Left lung (tissue), 10 donors: Measurements from ENCODE around the gene ZDHHC24. TPM values are rescaled to one million over a fixed set of nuclear protein-coding genes. Genes with fewer than 3 reads are reported as not detected.

Experiments used
- ATAC-seq: fragments of 200-7000 bp; cut with Tn5 transposase; one replicate; pipeline ENCODE4 v1.9.1; 2020; ENCODE audit warnings: moderate library complexity
- DNase-seq, 4 donors: peaks; one replicate each; pipeline ENCODE4 v3.0.0-alpha.2; 2013 to 2020
- H3K27ac ChIP-seq, 2 donors: fragments of 200-600 bp; sonication (generic) in 1 of 2; one replicate each; pipeline versions ENCODE4 v1.5.0 to v1.8.0; 2020 to 2021
- H3K27me3 ChIP-seq, 2 donors: fragments of 200-600 bp; sonication (generic) in 1 of 2; one replicate each; pipeline versions ENCODE4 v1.5.0 to v1.8.0; 2020 to 2021
- H3K36me3 ChIP-seq, 2 donors: fragments of 200-600 bp; sonication (generic) in 1 of 2; one replicate each; pipeline versions ENCODE4 v1.5.0 to v1.8.0; 2020 to 2021
- H3K4me1 ChIP-seq, 2 donors: fragments of 200-600 bp; one replicate each; pipeline ENCODE4 v1.8.0; 2021
- H3K4me3 ChIP-seq, 2 donors: fragments of 200-600 bp; sonication (generic) in 1 of 2; one replicate each; pipeline versions ENCODE4 v1.5.0 to v1.8.0; 2020 to 2021; ENCODE audit warnings: mild to moderate bottlenecking in 1 of 2
- H3K9me3 ChIP-seq, 2 donors: fragments of 200-600 bp; sonication (generic) in 1 of 2; one replicate each; pipeline versions ENCODE4 v1.5.0 to v1.8.0; 2020 to 2021
- intact Hi-C, 2 donors: fragments of 100-400 bp; cut with DNase I; formaldehyde crosslinking; loops; one replicate each; pipeline versions ENCODE4 v1.11.2 to v1.14.2; 2022
- polyA plus RNA-seq, 6 donors: library from polyadenylated mRNA; unstranded; fragments of 120-200 nt; gene quantifications; one replicate each; pipeline ENCODE4 v1.2.1, GENCODE V29; 2013; ENCODE audit not compliant: insufficient read length in 6 of 6
- total RNA-seq, 2 donors: library from RNA; stranded (reverse); fragmentation: NEBNext Ultra II Directional; extraction: Animal tissue kit (Norgen Biotek cat#: 25700); gene quantifications; one replicate each; pipeline ENCODE4 v1.2.1, GENCODE V29; 2021
- TF ChIP-seq, protein P1 (sequence below), 2 donors: fragments of 200-600 bp; sonication (generic) in 1 of 2; IDR thresholded peaks; one replicate each; pipeline versions ENCODE4 v1.5.0 to v1.8.0; 2021; ENCODE audit warnings: antibody characterized with exemption in 2 of 2
- donor health status: DM: no; HTN: yes; CAD: no.
- donor health status: DM: no; HTN: no; CAD: no.

ZDHHC24 gene
- total and polyA plus RNA-seq, 8 donors, result 4.7 to 17.0 (median 5.8) TPM

- DNase-seq, result peak in 1 of 4 donors; percentile 37
- Histone ChIP-seq H3K27ac (no peak overlapping the region), H3K9me3 (peaks cover 0 to 11% of the 10 kb centered on the region in 2 donors), H3K4me1 (peaks cover 0 to 7% of the 10 kb centered on the region in 2 donors), H3K27me3 (no peaks in the 10 kb centered on the region), H3K36me3 (no peaks in the 10 kb centered on the region), H3K4me3 (no peak overlapping the region)
- no peak for ATAC-seq
- TF ChIP-seq, protein P1, sequence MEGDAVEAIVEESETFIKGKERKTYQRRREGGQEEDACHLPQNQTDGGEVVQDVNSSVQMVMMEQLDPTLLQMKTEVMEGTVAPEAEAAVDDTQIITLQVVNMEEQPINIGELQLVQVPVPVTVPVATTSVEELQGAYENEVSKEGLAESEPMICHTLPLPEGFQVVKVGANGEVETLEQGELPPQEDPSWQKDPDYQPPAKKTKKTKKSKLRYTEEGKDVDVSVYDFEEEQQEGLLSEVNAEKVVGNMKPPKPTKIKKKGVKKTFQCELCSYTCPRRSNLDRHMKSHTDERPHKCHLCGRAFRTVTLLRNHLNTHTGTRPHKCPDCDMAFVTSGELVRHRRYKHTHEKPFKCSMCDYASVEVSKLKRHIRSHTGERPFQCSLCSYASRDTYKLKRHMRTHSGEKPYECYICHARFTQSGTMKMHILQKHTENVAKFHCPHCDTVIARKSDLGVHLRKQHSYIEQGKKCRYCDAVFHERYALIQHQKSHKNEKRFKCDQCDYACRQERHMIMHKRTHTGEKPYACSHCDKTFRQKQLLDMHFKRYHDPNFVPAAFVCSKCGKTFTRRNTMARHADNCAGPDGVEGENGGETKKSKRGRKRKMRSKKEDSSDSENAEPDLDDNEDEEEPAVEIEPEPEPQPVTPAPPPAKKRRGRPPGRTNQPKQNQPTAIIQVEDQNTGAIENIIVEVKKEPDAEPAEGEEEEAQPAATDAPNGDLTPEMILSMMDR (IDR thresholded peaks at IDR 0.05), result no peak
- intact Hi-C loops, result loop anchor here in 1 of 2 donors (10.0 kb wide), 1 partner anchor 104 kb away; no protein-coding TSS in a partner anchor
Observed at GRCh38 chr11:66581261-66581660, 35.4 kb upstream of the ZDHHC24 start.

DNA sequence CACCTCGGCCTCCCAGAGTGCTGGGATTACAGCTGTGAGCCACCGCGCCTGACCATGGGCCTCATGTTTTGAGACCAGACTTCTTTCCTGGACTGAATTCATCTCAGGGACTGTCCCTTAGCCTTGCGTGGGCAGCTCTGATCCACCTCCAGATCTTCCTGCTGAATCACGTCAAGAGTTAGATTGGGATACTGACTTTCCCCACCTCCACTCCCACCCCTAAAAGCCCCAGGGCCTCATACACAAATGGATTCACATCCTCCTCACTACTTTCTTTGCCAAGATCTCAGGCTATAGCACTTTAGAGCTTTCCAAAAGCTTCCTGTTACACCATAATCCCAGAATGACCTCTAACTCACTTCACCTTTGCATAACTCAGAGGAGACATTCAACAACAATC, 35.0 kb upstream of the ZDHHC24 start:
- Histone ChIP-seq H3K27ac (no peak overlapping the region), H3K9me3 (peaks cover 0 to 11% of the 10 kb centered on the region in 2 donors), H3K36me3 (no peaks in the 10 kb centered on the region), H3K4me3 (no peak overlapping the region), H3K27me3 (no peaks in the 10 kb centered on the region), H3K4me1 (peaks cover 0 to 7% of the 10 kb centered on the region in 2 donors)
- intact Hi-C loops, result loop anchor here in 1 of 2 donors (10.0 kb wide), 1 partner anchor 104 kb away; no protein-coding TSS in a partner anchor
- ATAC-seq, result no peak
- peak in 1 of 4 donors; percentile 35 for DNase-seq
- TF ChIP-seq, protein P1 (IDR thresholded peaks at IDR 0.05), result no peak

DNA sequence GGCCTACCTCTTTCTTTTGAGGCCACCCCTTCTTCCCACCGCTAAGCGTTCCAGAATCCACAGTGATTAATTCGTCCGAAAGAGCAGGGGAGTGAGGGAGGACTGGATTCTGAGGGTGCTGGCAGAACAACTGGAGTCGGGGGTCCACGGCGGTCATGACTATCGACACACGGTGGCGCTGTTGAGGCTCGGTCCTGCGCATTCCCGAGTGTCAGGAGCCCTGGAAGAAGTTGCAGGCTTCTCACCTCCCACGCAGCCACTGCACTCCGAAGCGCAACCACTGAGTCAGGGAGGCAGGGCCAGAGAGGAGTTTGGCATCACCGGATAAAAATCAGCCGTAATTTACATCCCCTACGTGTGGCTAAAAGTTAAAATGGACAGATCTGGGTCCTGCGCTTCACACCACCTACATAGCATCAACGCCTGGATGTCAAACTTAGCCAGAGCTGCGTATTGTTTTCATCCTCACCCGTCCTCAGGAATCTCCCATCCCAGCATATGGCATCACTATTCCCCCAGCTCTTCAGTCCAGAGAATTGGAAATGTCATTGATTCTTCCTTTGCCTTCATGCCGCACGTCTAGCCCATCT, 33.3 kb upstream of the ZDHHC24 start:
- DNase-seq (peak; percentile 61 to 93 (median 78)), ATAC-seq (peak; percentile 98)
- H3K4me3 ChIP-seq, result no peak overlapping the region
- TF ChIP-seq, protein P1 (IDR thresholded peaks at IDR 0.05), result peak; percentile 81
- H3K4me1 ChIP-seq, result peaks cover 0 to 7% of the 10 kb centered on the region in 2 donors
- intact Hi-C loops, result loop anchor here in 1 of 2 donors (2.0 kb wide), 1 partner anchor 100 kb away; no protein-coding TSS in a partner anchor
- H3K27ac ChIP-seq, result no peak overlapping the region
- no peaks in the 10 kb centered on the region for H3K27me3 ChIP-seq
- peaks cover 0 to 11% of the 10 kb centered on the region in 2 donors for H3K9me3 ChIP-seq
- H3K36me3 ChIP-seq, result no peaks in the 10 kb centered on the region

- intact Hi-C loops, result no loop called here
- Histone ChIP-seq H3K4me1 (peaks cover 0 to 15% of the 10 kb centered on the region in 2 donors), H3K27me3 (peaks cover 0 to 24% of the 10 kb centered on the region in 2 donors), H3K9me3 (no peaks in the 10 kb centered on the region), H3K36me3 (no peaks in the 10 kb centered on the region), H3K4me3 (no peak overlapping the region), H3K27ac (no peak overlapping the region)
- DNase-seq (no peak), ATAC-seq (no peak)
- TF ChIP-seq, protein P1 (IDR thresholded peaks at IDR 0.05), result no peak
Observed at GRCh38 chr11:66570850-66571180, 25.0 kb upstream of the ZDHHC24 start.

DNA sequence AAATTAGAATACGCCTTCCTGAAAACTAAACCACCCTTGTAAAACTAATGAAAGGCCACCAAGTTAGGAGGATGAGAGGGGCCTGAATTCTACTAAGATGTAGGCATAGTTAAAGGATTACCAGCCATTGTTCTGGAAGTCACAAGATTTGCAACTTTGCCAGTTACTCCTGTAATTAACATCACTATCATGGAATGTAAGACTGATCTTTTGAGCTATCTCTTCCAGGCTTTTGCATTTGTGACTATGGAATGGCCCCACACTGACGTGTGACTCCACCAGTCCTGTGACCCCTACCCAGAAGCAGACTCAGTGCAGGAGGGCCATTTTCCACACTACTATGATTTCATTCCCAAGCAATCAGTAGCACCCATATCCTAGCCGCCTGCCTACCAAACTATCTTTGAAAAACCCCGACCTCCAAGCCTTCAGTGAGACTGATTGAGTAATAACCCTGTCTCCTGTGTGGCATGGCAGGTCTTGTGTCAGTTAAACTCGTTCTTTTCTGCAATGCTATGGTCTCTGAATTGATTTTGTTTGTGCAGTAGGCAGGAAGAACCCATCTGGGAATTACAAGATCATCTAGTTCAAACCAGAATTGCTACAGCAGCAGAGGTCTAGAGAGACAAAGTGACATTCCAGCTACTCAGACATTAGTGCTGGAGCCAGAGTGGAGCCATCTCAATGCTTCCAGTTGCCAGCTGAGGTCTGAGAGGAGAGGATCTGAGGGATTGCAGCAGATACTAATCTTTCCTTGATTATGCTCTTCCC, 24.4 kb upstream of the ZDHHC24 start:
- intact Hi-C loops, result no loop called here
- H3K27me3 ChIP-seq, result peaks cover 0 to 24% of the 10 kb centered on the region in 2 donors
- H3K36me3 ChIP-seq, result no peaks in the 10 kb centered on the region
- ATAC-seq (no peak), DNase-seq (no peak)
- no peaks in the 10 kb centered on the region for H3K9me3 ChIP-seq
- TF ChIP-seq, protein P1 (IDR thresholded peaks at IDR 0.05), result no peak
- no peak overlapping the region for H3K4me3 ChIP-seq
- H3K4me1 ChIP-seq, result peaks cover 0 to 15% of the 10 kb centered on the region in 2 donors
- H3K27ac ChIP-seq, result no peak overlapping the region
